MM.1S (cell line): ENCODE data around the gene NPHP1.

Experiments
- DNase-seq: peaks from one replicate; pipeline ENCODE4 v3.0.0-alpha.2; 2015
- H2AFZ ChIP-seq: fragments of 300-600 bp; sonication (generic); 2 replicates; pipeline ENCODE4 v1.6.0; 2016; ENCODE audit warnings: antibody characterized with exemption, low read length
- H3F3A ChIP-seq: fragments of 300-600 bp; sonication (generic); 2 replicates; pipeline ENCODE4 v1.6.1; 2016; ENCODE audit warnings: mild to moderate bottlenecking, antibody characterized with exemption, low read length, moderate library complexity, mixed read lengths; ENCODE audit not compliant: insufficient read depth
- H3K27ac ChIP-seq: fragments of 300-600 bp; sonication (generic); 2 replicates; pipeline ENCODE4 v1.5.1; 2016; ENCODE audit warnings: mild to moderate bottlenecking, low read length
- H3K27me3 ChIP-seq: fragments of 300-600 bp; sonication (generic); replicated peaks from 2 replicates; pipeline ENCODE4 v1.6.0; 2016; ENCODE audit warnings: low read length; ENCODE audit not compliant: insufficient read depth
- H3K36me3 ChIP-seq: fragments of 300-600 bp; sonication (generic); replicated peaks from 2 replicates; pipeline ENCODE4 v1.6.1; 2016; ENCODE audit warnings: mild to moderate bottlenecking, low read length, mixed read lengths; ENCODE audit not compliant: insufficient read depth
- H3K4me1 ChIP-seq: fragments of 300-600 bp; sonication (generic); 2 replicates; pipeline ENCODE4 v1.6.1; 2016; ENCODE audit warnings: low read length, mixed read lengths
- H3K4me2 ChIP-seq: fragments of 300-600 bp; sonication (generic); 2 replicates; pipeline ENCODE4 v1.6.0; 2016; ENCODE audit warnings: low read depth, low read length
- H3K4me3 ChIP-seq: fragments of 300-600 bp; sonication (generic); 2 replicates; pipeline ENCODE4 v1.5.1; 2016; ENCODE audit warnings: low read length, mixed read lengths
- H3K79me2 ChIP-seq: fragments of 300-600 bp; sonication (generic); 2 replicates; pipeline ENCODE4 v1.6.1; 2016; ENCODE audit warnings: mixed run types, low read length, mixed read lengths
- H3K9ac ChIP-seq: fragments of 300-600 bp; sonication (generic); 2 replicates; pipeline ENCODE4 v1.6.1; 2016; ENCODE audit warnings: low read length, mixed read lengths
- H3K9me2 ChIP-seq: fragments of 300-600 bp; sonication (generic); replicated peaks from 2 replicates; pipeline ENCODE4 v1.6.1; 2016; ENCODE audit warnings: mild to moderate bottlenecking, low read length, mixed read lengths; ENCODE audit not compliant: insufficient read depth
- H3K9me3 ChIP-seq: fragments of 300-600 bp; sonication (generic); replicated peaks from 2 replicates; pipeline ENCODE4 v1.6.1; 2016; ENCODE audit warnings: mild to moderate bottlenecking, low read length, mixed read lengths; ENCODE audit not compliant: insufficient read depth
- H4K20me1 ChIP-seq: fragments of 300-600 bp; sonication (generic); 2 replicates; pipeline ENCODE4 v1.6.1; 2016; ENCODE audit warnings: mild to moderate bottlenecking, low read length, moderate library complexity, mixed read lengths; ENCODE audit not compliant: insufficient read depth
- EZH2 ChIP-seq: fragments of 300-600 bp; sonication (generic); optimal IDR thresholded peaks from 2 replicates; pipeline ENCODE3; 2017; ENCODE audit warnings: low read depth, mild to moderate bottlenecking, antibody characterized with exemption, low read length, mixed read lengths
- EZH2phosphoT487 ChIP-seq: fragments of 300-600 bp; sonication (generic); IDR thresholded peaks from 2 replicates; pipeline ENCODE4 v1.6.1; 2018; ENCODE audit warnings: antibody characterized with exemption, low read length
- TF ChIP-seq, protein P1 (sequence below): fragments of 300-600 bp; sonication (generic); IDR thresholded peaks from 2 replicates; pipeline ENCODE4 v1.5.1; 2016; ENCODE audit warnings: antibody characterized with exemption, low read length, mixed read lengths

NPHP1 gene

DNA sequence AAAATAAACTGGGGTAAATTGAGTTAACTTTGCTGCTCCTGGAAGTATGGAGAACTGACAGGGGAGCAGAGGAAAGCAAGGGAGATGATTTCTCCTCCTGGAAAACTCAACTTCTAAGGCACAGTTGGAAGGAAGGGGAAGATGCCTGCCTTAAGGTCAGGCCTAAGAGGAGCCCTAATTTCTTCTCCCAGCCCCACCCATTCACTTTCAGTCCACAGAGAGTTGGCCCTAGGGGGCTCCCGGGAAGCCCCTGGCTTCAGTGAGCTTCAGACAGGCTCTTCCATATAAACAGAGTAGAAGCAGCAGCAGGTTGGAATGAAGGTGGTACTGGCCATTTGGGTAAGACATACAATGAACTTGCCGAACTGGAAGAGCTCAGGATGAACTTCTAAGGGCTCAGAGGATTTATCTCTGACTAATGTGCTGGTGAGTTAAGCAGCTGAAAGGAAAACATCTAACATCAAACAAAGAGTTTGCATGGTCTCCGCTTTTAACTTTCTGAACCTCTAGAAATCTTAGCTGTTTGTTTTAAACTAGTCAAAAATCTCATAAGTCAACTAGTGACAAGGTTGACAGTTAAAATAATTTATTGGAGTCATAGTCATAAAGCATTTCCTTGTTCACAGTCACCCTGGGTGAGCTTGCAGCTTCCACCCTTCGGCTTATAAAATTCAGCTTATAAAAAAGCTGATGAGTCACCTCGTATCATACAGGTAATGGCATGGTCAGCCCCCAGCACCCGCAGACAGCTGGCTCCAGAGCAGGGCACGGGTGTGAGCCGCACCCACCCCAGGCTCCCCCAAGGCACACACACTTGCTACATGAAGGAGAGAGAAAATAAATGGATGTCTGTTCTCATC lies 99.0 kb downstream of the NPHP1 start:
- Histone ChIP-seq H3F3A (no peaks in the 10 kb centered on the region), H2AFZ (no peak overlapping the region), H3K79me2 (no peaks in the 10 kb centered on the region), H3K9ac (no peak overlapping the region), H3K27me3 (no peaks in the 10 kb centered on the region), H3K9me3 (no peaks in the 10 kb centered on the region), H3K9me2 (no peaks in the 10 kb centered on the region), H3K4me1 (no peaks in the 10 kb centered on the region), H4K20me1 (no peaks in the 10 kb centered on the region), H3K4me2 (no peak overlapping the region), H3K36me3 (no peaks in the 10 kb centered on the region), H3K4me3 (no peak overlapping the region), H3K27ac (no peak overlapping the region)
- no peak for DNase-seq
- TF ChIP-seq EZH2 (no peak), EZH2phosphoT487 (no peak)
- TF ChIP-seq, protein P1, sequence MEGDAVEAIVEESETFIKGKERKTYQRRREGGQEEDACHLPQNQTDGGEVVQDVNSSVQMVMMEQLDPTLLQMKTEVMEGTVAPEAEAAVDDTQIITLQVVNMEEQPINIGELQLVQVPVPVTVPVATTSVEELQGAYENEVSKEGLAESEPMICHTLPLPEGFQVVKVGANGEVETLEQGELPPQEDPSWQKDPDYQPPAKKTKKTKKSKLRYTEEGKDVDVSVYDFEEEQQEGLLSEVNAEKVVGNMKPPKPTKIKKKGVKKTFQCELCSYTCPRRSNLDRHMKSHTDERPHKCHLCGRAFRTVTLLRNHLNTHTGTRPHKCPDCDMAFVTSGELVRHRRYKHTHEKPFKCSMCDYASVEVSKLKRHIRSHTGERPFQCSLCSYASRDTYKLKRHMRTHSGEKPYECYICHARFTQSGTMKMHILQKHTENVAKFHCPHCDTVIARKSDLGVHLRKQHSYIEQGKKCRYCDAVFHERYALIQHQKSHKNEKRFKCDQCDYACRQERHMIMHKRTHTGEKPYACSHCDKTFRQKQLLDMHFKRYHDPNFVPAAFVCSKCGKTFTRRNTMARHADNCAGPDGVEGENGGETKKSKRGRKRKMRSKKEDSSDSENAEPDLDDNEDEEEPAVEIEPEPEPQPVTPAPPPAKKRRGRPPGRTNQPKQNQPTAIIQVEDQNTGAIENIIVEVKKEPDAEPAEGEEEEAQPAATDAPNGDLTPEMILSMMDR, result no peak

DNA sequence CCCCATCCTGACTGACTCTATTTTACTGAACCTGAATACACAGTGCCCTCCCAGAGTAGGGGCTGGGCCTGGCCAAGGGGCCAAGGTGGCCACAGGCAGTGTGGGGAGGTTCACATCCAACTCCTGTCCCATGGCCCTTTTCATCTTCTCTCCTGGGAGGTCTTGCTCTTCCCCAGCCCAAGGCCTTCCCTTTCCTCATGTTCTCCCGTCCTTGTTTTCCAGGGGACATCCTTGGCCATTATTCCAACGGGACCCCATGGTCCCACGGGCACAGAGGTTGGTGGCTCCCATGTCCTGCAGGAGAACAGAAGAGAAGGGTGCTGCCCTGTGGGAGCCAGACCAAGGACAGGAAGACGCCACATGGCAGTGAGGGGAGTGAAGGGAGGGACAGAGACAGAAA lies 99.6 kb downstream of the NPHP1 start:
- no peak overlapping the region for H3K4me3 ChIP-seq
- H3K9ac ChIP-seq, result no peak overlapping the region

DNA sequence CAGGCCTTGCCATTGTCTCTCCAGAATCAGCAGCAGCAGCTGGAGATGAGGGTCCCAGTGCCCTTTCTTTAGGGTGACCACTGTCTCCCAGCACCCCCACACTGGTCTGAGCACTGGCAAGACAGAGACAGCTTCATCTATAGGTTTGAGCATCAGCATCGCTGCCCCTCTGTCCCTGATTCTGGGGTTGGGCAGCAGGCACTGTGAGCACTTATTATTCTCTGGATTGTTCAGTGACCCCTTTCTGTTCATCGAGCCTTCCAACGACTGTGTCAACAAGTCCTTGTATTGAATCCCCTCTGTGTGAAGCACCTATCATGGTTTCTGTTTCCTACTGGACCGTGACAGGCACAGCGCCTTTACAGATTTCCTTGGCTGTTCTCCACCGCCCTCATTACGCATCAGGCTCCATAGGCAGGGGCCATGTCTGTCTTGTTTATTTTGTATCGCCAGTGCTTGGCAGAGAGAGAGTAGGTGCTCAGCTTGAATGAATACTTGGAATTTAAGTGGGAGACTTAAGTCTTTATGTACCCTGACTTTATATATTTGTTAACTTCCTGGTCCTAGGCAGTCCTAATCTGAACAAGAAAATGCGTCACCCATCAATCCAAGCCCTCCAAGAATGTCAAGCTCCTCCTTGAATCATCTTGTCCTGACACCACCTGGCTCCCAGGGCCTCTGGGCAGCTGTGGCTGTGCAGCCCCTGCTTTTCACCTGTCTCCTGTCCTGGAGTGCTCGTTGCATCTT lies 100.6 kb downstream of the NPHP1 start:
- Histone ChIP-seq H3K27ac (no peak overlapping the region), H3K27me3 (no peaks in the 10 kb centered on the region)
- DNase-seq, result no peak

More for the DNA sequence above, 99.6 kb downstream of the NPHP1 start:
- Histone ChIP-seq H3K27me3 (no peaks in the 10 kb centered on the region), H3K27ac (no peak overlapping the region), H3K9me3 (no peaks in the 10 kb centered on the region), H3K9me2 (no peaks in the 10 kb centered on the region), H3F3A (no peaks in the 10 kb centered on the region), H3K79me2 (no peaks in the 10 kb centered on the region), H3K4me2 (no peak overlapping the region), H4K20me1 (no peaks in the 10 kb centered on the region), H3K36me3 (no peaks in the 10 kb centered on the region), H2AFZ (no peak overlapping the region), H3K4me1 (no peaks in the 10 kb centered on the region)
- DNase-seq, result no peak
- TF ChIP-seq EZH2, result no peak

More for the DNA sequence above, 100.6 kb downstream of the NPHP1 start:
- Histone ChIP-seq H3K4me2 (no peak overlapping the region), H4K20me1 (no peaks in the 10 kb centered on the region), H3K9me2 (no peaks in the 10 kb centered on the region), H2AFZ (no peak overlapping the region), H3K9me3 (no peaks in the 10 kb centered on the region), H3K79me2 (no peaks in the 10 kb centered on the region), H3F3A (no peaks in the 10 kb centered on the region), H3K4me3 (no peak overlapping the region), H3K4me1 (no peaks in the 10 kb centered on the region), H3K36me3 (no peaks in the 10 kb centered on the region), H3K9ac (no peak overlapping the region)
- TF ChIP-seq, protein P1, result no peak
- no peak for TF ChIP-seq EZH2
- no peak for TF ChIP-seq EZH2phosphoT487
